Neuronal stem cell (in vitro differentiated cells): ENCODE data around the gene NIPA2. TPM values are rescaled to one million over a fixed set of nuclear protein-coding genes. Genes with fewer than 3 reads are reported as not detected.

Experiments
- DNase-seq: peaks from one replicate; pipeline ENCODE4 v3.0.0-alpha.2; 2013; ENCODE audit warnings: low spot score
- H2AFZ ChIP-seq: one replicate; pipeline ENCODE4 v1.6.1; 2013; ENCODE audit warnings: mild to moderate bottlenecking, low read length, inconsistent platforms
- H2AK5ac ChIP-seq: 2 replicates; pipeline ENCODE4 v1.6.1; 2013; ENCODE audit warnings: low read depth, mild to moderate bottlenecking, inconsistent platforms, low read length, moderate library complexity, mixed read lengths
- H2BK120ac ChIP-seq: 2 replicates; pipeline ENCODE4 v1.6.1; 2013; ENCODE audit warnings: low read depth, mild to moderate bottlenecking, inconsistent platforms, low read length, moderate library complexity, mixed read lengths
- H2BK12ac ChIP-seq: one replicate; pipeline ENCODE4 v1.6.1; 2013; ENCODE audit warnings: low read length, inconsistent platforms
- H2BK15ac ChIP-seq: 2 replicates; pipeline ENCODE4 v1.6.1; 2013; ENCODE audit warnings: mild to moderate bottlenecking, low read length, inconsistent platforms, mixed read lengths
- H2BK5ac ChIP-seq: one replicate; pipeline ENCODE4 v1.6.1; 2013; ENCODE audit warnings: inconsistent platforms, mild to moderate bottlenecking, low read length, moderate library complexity
- H3K14ac ChIP-seq: one replicate; pipeline ENCODE4 v1.6.1; 2013; ENCODE audit warnings: low read length, inconsistent platforms
- H3K18ac ChIP-seq: 2 replicates; pipeline ENCODE4 v1.6.1; 2013; ENCODE audit warnings: low read length, inconsistent platforms
- H3K23ac ChIP-seq: 2 replicates; pipeline ENCODE4 v1.6.1; 2013; ENCODE audit warnings: low read depth, mild to moderate bottlenecking, mixed read lengths, low read length, inconsistent platforms; ENCODE audit not compliant: poor library complexity
- H3K27ac ChIP-seq: replicated peaks from 3 replicates; pipeline ENCODE4 v1.5.1; 2013; ENCODE audit warnings: low read length, inconsistent platforms
- H3K27me3 ChIP-seq, 3 experiments: 2 replicates each; pipeline ENCODE4 v1.6.1; 2013; ENCODE audit warnings: low read length in 3 of 3, mild to moderate bottlenecking in 2 of 3, inconsistent platforms in 1 of 3, low read depth in 1 of 3, mixed read lengths in 1 of 3, moderate library complexity in 1 of 3; ENCODE audit not compliant: control insufficient read depth in 3 of 3, insufficient read depth in 3 of 3
- H3K36me3 ChIP-seq, 2 donors: replicated peaks in 1 of 2; 2 replicates each; pipeline ENCODE4 v1.6.1; 2013; ENCODE audit warnings: low read length in 2 of 2; ENCODE audit not compliant: control insufficient read depth in 2 of 2, insufficient read depth in 2 of 2
- H3K4ac ChIP-seq: 2 replicates; pipeline ENCODE4 v1.6.1; 2013; ENCODE audit warnings: inconsistent platforms, mild to moderate bottlenecking, low read length, moderate library complexity
- H3K4me1 ChIP-seq, 2 donors: 1 replicate in 1 of 2; 2 replicates in 1 of 2; pipeline ENCODE4 v1.6.1; 2013; ENCODE audit warnings: low read length in 2 of 2, low read depth in 1 of 2; ENCODE audit not compliant: control insufficient read depth in 2 of 2, insufficient read depth in 1 of 2
- H3K4me2 ChIP-seq: one replicate; pipeline ENCODE4 v1.6.1; 2013; ENCODE audit warnings: mild to moderate bottlenecking, low read length, inconsistent platforms; ENCODE audit not compliant: insufficient read depth, poor library complexity, severe bottlenecking
- H3K4me3 ChIP-seq, 2 donors: 2 replicates each; pipeline ENCODE4 v1.5.1; 2013; ENCODE audit warnings: low read length in 2 of 2, mild to moderate bottlenecking in 2 of 2, inconsistent platforms in 1 of 2, moderate library complexity in 1 of 2
- H3K79me1 ChIP-seq: one replicate; pipeline ENCODE4 v1.6.1; 2013; ENCODE audit warnings: low read depth, mild to moderate bottlenecking, inconsistent platforms, low read length, moderate library complexity
- H3K9ac ChIP-seq: one replicate; pipeline ENCODE4 v1.6.1; 2013; ENCODE audit warnings: mild to moderate bottlenecking, low read depth, low read length, inconsistent platforms; ENCODE audit not compliant: poor library complexity
- H3K9me3 ChIP-seq, 2 donors: replicated peaks in 1 of 2; 2 replicates each; pipeline versions ENCODE3 to v1.6.1; 2013; ENCODE audit warnings: low read length in 2 of 2, mild to moderate bottlenecking in 2 of 2, inconsistent platforms in 1 of 2, low read depth in 1 of 2, mixed read lengths in 1 of 2, moderate library complexity in 1 of 2; ENCODE audit not compliant: control insufficient read depth in 2 of 2, insufficient read depth in 1 of 2
- H4K8ac ChIP-seq: one replicate; pipeline ENCODE4 v1.6.1; 2013; ENCODE audit warnings: low read depth, mild to moderate bottlenecking, inconsistent platforms, low read length, moderate library complexity
- H4K91ac ChIP-seq: one replicate; pipeline ENCODE4 v1.6.1; 2013; ENCODE audit warnings: low read length, low read depth, mild to moderate bottlenecking, inconsistent platforms; ENCODE audit not compliant: poor library complexity
- WGBS, 2 donors: extraction: QIAGEN DNeasy Blood & Tissue Kit; methylation state at CpG; one replicate each; pipeline ENCODE4 v1.1.7; 2013; ENCODE audit warnings: missing lambda C conversion rate in 2 of 2, mixed read lengths in 1 of 2; ENCODE audit not compliant: insufficient read length in 2 of 2, insufficient replicate concordance in 1 of 2; ENCODE audit errors: extremely low coverage in 2 of 2; 5-methylcytosine and 5-hydroxymethylcytosine counted together
- polyA plus RNA-seq, 2 experiments: library from polyadenylated mRNA; stranded (reverse); fragments of 200-250 nt; gene quantifications; one replicate each; pipeline ENCODE4 v1.2.3, GENCODE V29; 2013

Gene NIPA2
- 33.3 TPM for polyA plus RNA-seq (2013, experiment 1 of 2)
- polyA plus RNA-seq (2013, experiment 2 of 2): 33.3 TPM

DNA sequence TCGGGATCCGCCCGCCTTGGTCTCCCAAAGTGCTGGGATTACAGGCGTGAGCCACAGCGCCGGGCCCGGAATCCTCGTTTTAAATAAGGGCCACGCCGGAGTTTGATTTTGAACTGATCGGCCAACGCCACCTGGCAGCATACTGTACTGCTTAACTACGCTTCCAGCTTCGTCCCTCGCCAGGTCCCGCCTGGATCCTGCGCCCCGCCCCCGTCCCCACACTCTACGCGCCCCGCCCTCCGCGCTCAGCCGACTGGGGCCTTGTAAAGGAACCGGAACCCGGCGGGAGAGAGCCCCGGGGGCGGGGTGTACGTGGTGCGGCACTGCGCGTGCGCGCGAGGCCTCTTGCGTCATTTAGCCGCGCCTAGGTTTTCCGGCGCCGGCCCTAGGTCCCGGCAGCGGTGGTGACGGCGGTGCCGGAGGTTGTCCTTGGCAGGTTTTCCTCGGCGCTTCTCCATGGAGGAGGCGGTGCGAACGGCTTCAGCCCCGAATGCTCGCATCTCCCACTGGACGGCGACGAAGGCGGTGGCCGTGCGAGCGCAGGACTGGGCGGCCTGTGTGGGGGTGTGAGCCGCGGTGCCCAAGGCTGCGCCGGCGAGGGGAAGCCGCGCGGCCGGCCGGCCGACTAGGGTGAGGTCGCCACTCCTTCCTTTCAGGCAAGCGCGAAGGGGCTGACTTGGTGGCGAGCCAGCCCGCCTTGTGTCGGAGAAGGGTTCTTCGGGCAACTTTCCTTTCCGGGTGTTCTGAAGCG lies at the start of gene NIPA2:
Gene NIPA2, plus strand, starts transcription at position 375 of the 751 bp plus-strand sequence. CDS start 13,066 bp downstream, outside the sequence.
- H2BK5ac ChIP-seq: peak within 1 kb of the TSS; percentile 83
- no peak within 1 kb of the TSS for H3K14ac ChIP-seq
- H2AFZ ChIP-seq: peak within 1 kb of the TSS; percentile 98
- peak within 1 kb of the TSS; percentile 17 for H3K4ac ChIP-seq
- H3K23ac ChIP-seq: peak within 1 kb of the TSS; percentile 94
- H3K9me3 ChIP-seq: no peaks in the 10 kb centered on the region
- H3K27ac ChIP-seq: peak within 1 kb of the TSS; percentile 72
- H3K4me1 ChIP-seq: peaks cover 1 to 4% of the 10 kb centered on the region in 2 donors
- H4K8ac ChIP-seq: no peak within 1 kb of the TSS
- no peak within 1 kb of the TSS for H4K91ac ChIP-seq
- no peak within 1 kb of the TSS for H2AK5ac ChIP-seq
- H3K79me1 ChIP-seq: peaks cover 6% of the 10 kb centered on the region
- H3K4me3 ChIP-seq: peak within 1 kb of the TSS; percentile 95 to 100
- no peak within 1 kb of the TSS for H2BK12ac ChIP-seq
- H2BK15ac ChIP-seq: no peak within 1 kb of the TSS
- H3K9ac ChIP-seq: peak within 1 kb of the TSS; percentile 100
- no peak within 1 kb of the TSS for H2BK120ac ChIP-seq
- peak within 1 kb of the TSS; percentile 94 for H3K18ac ChIP-seq
- peaks cover 0 to 10% of the 10 kb centered on the region in 2 donors for H3K36me3 ChIP-seq
- peak; percentile 99 for DNase-seq
- WGBS, 2 donors: no CpG with 5 or more reads among the region's 83 CpGs
- H3K4me2 ChIP-seq: peak within 1 kb of the TSS; percentile 58
- no peaks in the 10 kb centered on the region for H3K27me3 ChIP-seq

- no peak overlapping the region for H3K27ac ChIP-seq
- H3K4me2 ChIP-seq: no peak overlapping the region
- H3K4me3 ChIP-seq: no peak overlapping the region
- H4K91ac ChIP-seq: no peak overlapping the region
- H3K79me1 ChIP-seq: peaks cover 4% of the 10 kb centered on the region
- no peak overlapping the region for H3K23ac ChIP-seq
- no peak overlapping the region for H3K18ac ChIP-seq
- H2BK12ac ChIP-seq: no peak overlapping the region
- H3K36me3 ChIP-seq: peaks cover 0 to 2% of the 10 kb centered on the region in 2 donors
- no CpG with 5 or more reads among the region's 4 CpGs for WGBS, 2 donors
- H3K27me3 ChIP-seq: no peaks in the 10 kb centered on the region
- no peak overlapping the region for H3K14ac ChIP-seq
- no peak overlapping the region for H2AK5ac ChIP-seq
- H2BK120ac ChIP-seq: no peak overlapping the region
- no peak overlapping the region for H4K8ac ChIP-seq
- no peak overlapping the region for H2AFZ ChIP-seq
- no peaks in the 10 kb centered on the region for H3K4me1 ChIP-seq
- no peak overlapping the region for H2BK5ac ChIP-seq
- no peak overlapping the region for H3K9ac ChIP-seq
- DNase-seq: no peak
- no peak overlapping the region for H2BK15ac ChIP-seq
- no peak overlapping the region for H3K4ac ChIP-seq
- H3K9me3 ChIP-seq: no peaks in the 10 kb centered on the region
These were observed 44.4 kb upstream of the NIPA2 start for GRCh38 chr15:22794063-22794462.

DNA sequence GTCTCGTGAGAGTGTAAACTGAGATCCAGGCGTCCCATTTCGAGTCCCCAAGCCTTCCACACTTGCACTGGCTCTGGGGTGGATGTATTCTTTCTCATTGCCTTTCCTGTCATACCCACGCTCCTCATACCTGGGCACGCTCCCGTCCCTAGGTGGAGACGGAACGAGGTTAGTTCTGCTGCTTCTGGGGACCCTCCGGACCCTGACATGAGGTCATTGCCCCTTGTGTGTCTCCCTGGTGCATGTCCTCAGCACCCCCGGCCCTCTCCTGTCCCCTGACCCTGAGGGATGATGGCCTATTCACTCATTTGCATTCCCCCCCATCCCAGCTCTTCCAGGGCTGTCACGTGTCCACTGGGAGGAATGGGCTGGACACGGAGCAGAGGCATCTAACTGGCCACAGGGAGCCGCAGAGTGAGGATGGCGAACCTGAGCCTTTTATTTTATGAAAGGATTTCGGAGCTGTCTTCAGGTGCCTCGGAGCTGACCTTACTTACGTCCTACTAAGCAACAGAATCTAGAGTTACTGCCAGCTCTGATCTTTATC lies 43.8 kb upstream of the NIPA2 start:
- H3K14ac ChIP-seq: no peak overlapping the region
- peaks cover 0 to 2% of the 10 kb centered on the region in 2 donors for H3K36me3 ChIP-seq
- no peak overlapping the region for H2AFZ ChIP-seq
- H3K27me3 ChIP-seq: no peaks in the 10 kb centered on the region
- H3K79me1 ChIP-seq: peaks cover 4% of the 10 kb centered on the region
- WGBS, 2 donors: no CpG with 5 or more reads among the region's 17 CpGs
- H4K91ac ChIP-seq: no peak overlapping the region
- H3K18ac ChIP-seq: peak overlapping the region; percentile 41
- no peak overlapping the region for H3K23ac ChIP-seq
- no peaks in the 10 kb centered on the region for H3K9me3 ChIP-seq
- no peak overlapping the region for H2AK5ac ChIP-seq
- no peak overlapping the region for H3K9ac ChIP-seq
- H2BK5ac ChIP-seq: no peak overlapping the region
- no peak overlapping the region for H2BK12ac ChIP-seq
- no peak overlapping the region for H3K27ac ChIP-seq
- no peak overlapping the region for H3K4ac ChIP-seq
- H2BK120ac ChIP-seq: no peak overlapping the region
- no peak overlapping the region for H4K8ac ChIP-seq
- no peak for DNase-seq
- H2BK15ac ChIP-seq: no peak overlapping the region
- H3K4me3 ChIP-seq: no peak overlapping the region
- H3K4me2 ChIP-seq: no peak overlapping the region
- no peaks in the 10 kb centered on the region for H3K4me1 ChIP-seq
